Heart left ventricle (tissue), 16 donors: Measurements from ENCODE around the gene SLC4A4. TPM values are rescaled to one million over a fixed set of nuclear protein-coding genes. Genes with fewer than 3 reads are reported as not detected.
"Not testable (repeated sequence)": the region's sequence is repeated elsewhere in the genome, so short reads cannot be mapped to it uniquely, and the experiment has no call there.

Experiments used
- ATAC-seq, 4 donors: fragments of 200-7000 bp; cut with Tn5 transposase; one replicate each; pipeline ENCODE4 v1.9.1; 2020 to 2022; ENCODE audit warnings: moderate library complexity in 4 of 4, mild to moderate bottlenecking in 3 of 4, moderate number of reproducible peaks in 1 of 4
- DNase-seq, 5 donors: peaks; one replicate each; pipeline ENCODE4 v3.0.0-alpha.2; 2020
- H3K27ac ChIP-seq, 12 donors: fragments of 200-600 bp; sonication (generic) in 4 of 12; one replicate each; pipeline versions ENCODE4 v1.5.0 to v1.8.0; 2016 to 2022; ENCODE audit warnings: mild to moderate bottlenecking in 2 of 12
- H3K27me3 ChIP-seq, 9 donors: fragments of 200-600 bp; sonication (generic) in 2 of 9; one replicate each; pipeline versions ENCODE4 v1.5.1 to v1.8.0; 2016 to 2022; ENCODE audit warnings: mild to moderate bottlenecking in 3 of 9
- H3K36me3 ChIP-seq, 9 donors: fragments of 200-600 bp; sonication (generic) in 2 of 9; one replicate each; pipeline versions ENCODE4 v1.5.0 to v1.8.0; 2018 to 2022; ENCODE audit warnings: mild to moderate bottlenecking in 2 of 9
- H3K4me1 ChIP-seq, 12 donors: fragments of 200-600 bp; sonication (generic) in 4 of 12; one replicate each; pipeline versions ENCODE4 v1.5.0 to v1.8.0; 2016 to 2022; ENCODE audit warnings: mild to moderate bottlenecking in 3 of 12
- H3K4me3 ChIP-seq, 12 donors: fragments of 200-600 bp; sonication (generic) in 4 of 12; one replicate each; pipeline versions ENCODE4 v1.5.0 to v1.8.0; 2017 to 2022; ENCODE audit warnings: mild to moderate bottlenecking in 9 of 12, moderate library complexity in 4 of 12
- H3K9me3 ChIP-seq, 12 donors: fragments of 200-600 bp; sonication (generic) in 4 of 12; one replicate each; pipeline versions ENCODE4 v1.5.0 to v1.8.0; 2016 to 2022; ENCODE audit warnings: mild to moderate bottlenecking in 1 of 12
- POLR2A ChIP-seq, 2 donors: fragments of 450-650 bp; IDR thresholded peaks; one replicate each; pipeline ENCODE4 v1.6.1; 2017; ENCODE audit warnings: antibody characterized with exemption in 2 of 2, mild to moderate bottlenecking in 2 of 2, moderate library complexity in 2 of 2
- WGBS, 4 donors: extraction: QIAGEN DNeasy Blood & Tissue Kit in 2 of 4; methylation state at CpG; one replicate each; pipeline versions ENCODE4 v1.1.5 to v1.1.7; 2013 to 2018; 5-methylcytosine and 5-hydroxymethylcytosine counted together
- intact Hi-C, 10 donors: fragments of 100-400 bp; cut with DNase I; formaldehyde crosslinking; loops; one replicate each; pipeline versions ENCODE4 v1.11.1 to v1.14.2; 2022
- polyA plus RNA-seq, 2 donors: library from polyadenylated mRNA; stranded (reverse); fragments of 200-250 nt; gene quantifications; one replicate each; pipeline ENCODE4 v1.2.3, GENCODE V29; 2013
- total RNA-seq, 9 donors: library from RNA; depleted of rRNA in 2 of 9; stranded (reverse); fragments of >200 nt in 2 of 9; fragmentation: NEBNext Ultra II Directional in 3 of 9; extraction: Animal tissue kit (Norgen Biotek cat#: 25700) in 3 of 9; gene quantifications; one replicate each; pipeline versions ENCODE4 v1.1.0 to v1.2.4, GENCODE V29; 2016 to 2023
- TF ChIP-seq, protein P1 (sequence below), 12 donors: fragments of 200-600 bp; sonication (generic) in 4 of 12; IDR thresholded peaks; one replicate each; pipeline versions ENCODE4 v1.5.0 to v1.8.0; 2018 to 2022; ENCODE audit warnings: antibody characterized with exemption in 12 of 12, mild to moderate bottlenecking in 5 of 12
- donor health status: ischemic (EF 13 %, LVEDD 7.1; RV severe dilation, severe dysfunction).
- donor health status: healthy with polysubstance abuse.
- donor health status: DM: no; HTN: yes; CAD: no.
- donor health status: DM: no; HTN: no; CAD: no.
- donor health status: ischemic (EF 25% LVEDD 6.9; RV normal size, moderate dysfunction).
- donor health status: ischemic (EF 25% LVEDD 5.7; RV mildly dilated, moderate dysfunction).
- donor health status: healthy.
- donor health status: DM: yes; HTN: yes; CAD: no.
- donor health status: ischemic (EF 35%, LVEDD 5.7; RV mildly dilated, moderate dysfunction).
- donor health status: nonischemic (EF 11% LVEDD 7.7; RV severe dilation, severe dysfunction).
- donor health status: DM: yes; HTN: yes; CAD: no.
- donor health status: PGD.
- donor health status: ischemic (EF 29% LVEDD 5.4; RV normal size, mild dysfunction).
- donor health status: nonischemic (EF 23%, LVEDD 6.1; RV moderate dilation, normal function).

SLC4A4 gene
- total and polyA plus RNA-seq, 11 donors, result 3.7 to 48.0 (median 17.9) TPM

DNA sequence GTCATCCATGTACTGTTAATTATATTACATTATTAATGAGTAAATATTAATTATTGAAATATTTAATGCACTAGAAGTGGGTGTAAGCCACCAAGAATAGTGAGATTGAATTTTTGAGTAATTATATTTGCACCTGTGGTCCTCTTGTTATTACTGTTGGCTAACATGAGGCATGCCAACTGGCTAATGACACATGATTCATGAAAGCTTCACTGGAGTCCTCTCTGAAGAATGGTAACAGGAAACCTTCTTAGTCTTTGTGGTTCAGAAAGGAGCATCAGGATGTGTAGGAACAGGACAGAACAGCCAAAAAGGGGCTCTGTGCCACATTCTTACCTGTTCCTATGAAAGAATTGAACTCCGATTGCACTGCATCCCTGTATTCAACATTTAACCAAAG lies 65.2 kb downstream of the SLC4A4 start:
- DNase-seq (no peak), ATAC-seq (no peak)
- intact Hi-C loops, result no loop called here
- TF ChIP-seq, protein P1, sequence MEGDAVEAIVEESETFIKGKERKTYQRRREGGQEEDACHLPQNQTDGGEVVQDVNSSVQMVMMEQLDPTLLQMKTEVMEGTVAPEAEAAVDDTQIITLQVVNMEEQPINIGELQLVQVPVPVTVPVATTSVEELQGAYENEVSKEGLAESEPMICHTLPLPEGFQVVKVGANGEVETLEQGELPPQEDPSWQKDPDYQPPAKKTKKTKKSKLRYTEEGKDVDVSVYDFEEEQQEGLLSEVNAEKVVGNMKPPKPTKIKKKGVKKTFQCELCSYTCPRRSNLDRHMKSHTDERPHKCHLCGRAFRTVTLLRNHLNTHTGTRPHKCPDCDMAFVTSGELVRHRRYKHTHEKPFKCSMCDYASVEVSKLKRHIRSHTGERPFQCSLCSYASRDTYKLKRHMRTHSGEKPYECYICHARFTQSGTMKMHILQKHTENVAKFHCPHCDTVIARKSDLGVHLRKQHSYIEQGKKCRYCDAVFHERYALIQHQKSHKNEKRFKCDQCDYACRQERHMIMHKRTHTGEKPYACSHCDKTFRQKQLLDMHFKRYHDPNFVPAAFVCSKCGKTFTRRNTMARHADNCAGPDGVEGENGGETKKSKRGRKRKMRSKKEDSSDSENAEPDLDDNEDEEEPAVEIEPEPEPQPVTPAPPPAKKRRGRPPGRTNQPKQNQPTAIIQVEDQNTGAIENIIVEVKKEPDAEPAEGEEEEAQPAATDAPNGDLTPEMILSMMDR (IDR thresholded peaks at IDR 0.05), result no peak
- TF ChIP-seq POLR2A (IDR thresholded peaks at IDR 0.05), result no peak
- no peaks in the 10 kb centered on the region for H3K27me3 ChIP-seq
- H3K27ac ChIP-seq, result no peak overlapping the region
- 93 to 100% (median 95%) methylated on average over 1 of the region's 1 CpG for WGBS, 4 donors
- no peak overlapping the region for H3K4me3 ChIP-seq
- peaks cover 0 to 9% (median 2%) of the 10 kb centered on the region in 12 donors for H3K9me3 ChIP-seq
- H3K36me3 ChIP-seq, result no peaks in the 10 kb centered on the region
- H3K4me1 ChIP-seq, result no peaks in the 10 kb centered on the region

DNA sequence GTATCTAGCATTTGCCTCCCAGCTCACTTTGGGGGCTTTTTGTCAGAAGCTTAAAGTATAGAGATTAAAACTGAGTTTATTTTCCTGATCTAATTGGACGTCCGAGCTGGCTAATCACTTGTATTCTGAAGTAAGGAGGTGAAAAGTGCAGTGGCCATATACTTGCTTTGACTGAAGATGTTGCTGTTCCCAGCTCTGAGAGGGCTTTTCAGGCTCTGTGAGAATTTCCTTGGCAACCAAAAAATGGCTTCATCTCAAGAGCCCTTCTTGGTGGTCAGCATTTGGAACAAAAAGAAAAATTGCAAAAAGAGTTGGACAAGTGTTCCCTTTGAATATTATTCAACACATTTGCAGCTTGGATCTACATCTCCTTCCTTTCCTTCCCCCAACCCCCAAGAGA lies 67.0 kb downstream of the SLC4A4 start:
- H3K36me3 ChIP-seq, result no peaks in the 10 kb centered on the region
- no peak overlapping the region for H3K4me3 ChIP-seq
- TF ChIP-seq POLR2A (IDR thresholded peaks at IDR 0.05), result no peak
- TF ChIP-seq, protein P1 (IDR thresholded peaks at IDR 0.05), result no peak
- H3K9me3 ChIP-seq, result peaks cover 0 to 14% (median 4%) of the 10 kb centered on the region in 12 donors
- intact Hi-C loops, result no loop called here
- H3K27ac ChIP-seq, result no peak overlapping the region
- DNase-seq, result no peak
- WGBS, 4 donors, result 60 to 67% (median 63%) methylated on average over 2 of the region's 2 CpGs
- no peaks in the 10 kb centered on the region for H3K4me1 ChIP-seq
- no peak for ATAC-seq
- H3K27me3 ChIP-seq, result no peaks in the 10 kb centered on the region

DNA sequence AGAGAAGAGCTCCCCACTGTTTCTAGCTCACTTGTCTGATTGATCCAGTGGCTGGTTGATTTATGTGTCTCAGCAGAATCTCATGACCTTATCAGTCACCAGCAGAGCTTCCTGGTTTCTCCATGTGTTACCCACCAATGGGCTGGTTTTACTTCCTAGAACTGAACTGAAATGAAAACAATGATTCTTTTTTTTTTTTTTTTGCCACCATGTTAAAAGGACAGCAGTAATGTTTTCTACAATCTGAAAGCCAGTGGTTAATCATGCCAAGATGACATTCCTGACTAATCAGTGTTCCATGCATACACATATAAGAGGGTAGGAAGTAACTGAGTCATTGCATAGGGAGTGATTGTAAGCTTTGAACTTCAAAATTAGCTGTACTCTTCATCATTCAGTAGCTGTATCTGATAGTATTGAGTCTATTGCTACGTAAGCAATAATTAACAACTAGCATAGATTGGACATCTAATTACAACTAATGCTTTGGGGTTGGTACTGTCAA lies 67.7 kb downstream of the SLC4A4 start:
- Histone ChIP-seq H3K27me3 (no peaks in the 10 kb centered on the region), H3K4me3 (no peak overlapping the region), H3K36me3 (no peaks in the 10 kb centered on the region), H3K9me3 (peaks cover 0 to 14% (median 4%) of the 10 kb centered on the region in 12 donors), H3K27ac (no peak overlapping the region), H3K4me1 (no peaks in the 10 kb centered on the region)
- TF ChIP-seq, protein P1 (IDR thresholded peaks at IDR 0.05), result no peak
- no peak for TF ChIP-seq POLR2A (IDR thresholded peaks at IDR 0.05)
- intact Hi-C loops, result no loop called here
- ATAC-seq, result no peak
- WGBS, 4 donors, result 77 to 89% (median 80%) methylated on average over 1 of the region's 1 CpG
- no peak for DNase-seq

DNA sequence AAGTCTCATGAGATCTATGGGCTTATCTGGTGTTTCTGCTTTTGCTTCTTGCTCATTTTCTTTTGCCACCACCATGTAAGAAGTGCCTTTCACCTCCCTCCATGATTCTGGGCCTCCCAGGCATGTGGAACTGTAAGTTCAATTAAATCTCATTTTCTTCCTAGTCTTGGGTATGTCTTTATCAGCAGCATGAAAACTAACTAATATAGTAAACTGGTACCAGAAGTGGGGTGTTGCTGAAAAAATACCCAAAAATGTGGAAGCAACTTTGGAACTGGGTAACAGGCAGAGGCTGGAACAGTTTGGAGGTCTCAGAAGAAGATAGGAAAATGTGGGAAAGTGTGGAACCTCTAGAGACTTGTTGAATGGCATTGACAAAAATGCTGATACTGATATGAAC lies 70.1 kb downstream of the SLC4A4 start:
- H3K4me3 ChIP-seq, H3K27ac ChIP-seq, H3K4me1 ChIP-seq, H3K36me3 ChIP-seq, intact Hi-C loops, H3K27me3 ChIP-seq, DNase-seq, ATAC-seq: not testable (repeated sequence)
- H3K9me3 ChIP-seq, result peaks cover 0 to 14% (median 4%) of the 10 kb centered on the region in 12 donors

DNA sequence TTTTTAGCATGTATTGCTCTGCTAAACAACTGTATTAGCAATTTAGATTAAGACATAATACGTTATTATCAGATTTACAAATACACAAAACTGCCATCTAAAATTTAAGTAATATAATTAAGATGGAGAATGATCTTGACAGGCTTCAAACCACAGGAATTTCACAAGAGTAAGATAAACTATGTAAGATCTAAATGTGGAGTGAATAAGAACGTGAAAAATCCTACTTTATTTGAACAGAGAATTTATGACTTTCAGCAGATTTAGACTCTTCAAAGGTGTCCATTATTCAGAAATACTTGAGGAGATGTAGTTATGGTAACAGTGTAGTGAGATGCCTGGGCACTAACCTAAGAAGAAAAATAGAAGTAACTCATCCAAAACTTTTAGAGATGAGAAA lies 73.2 kb downstream of the SLC4A4 start:
- no peak overlapping the region for H3K4me3 ChIP-seq
- no peak for TF ChIP-seq POLR2A (IDR thresholded peaks at IDR 0.05)
- TF ChIP-seq, protein P1 (IDR thresholded peaks at IDR 0.05), result no peak
- peaks cover 0 to 6% (median 0%) of the 10 kb centered on the region in 12 donors for H3K4me1 ChIP-seq
- ATAC-seq (no peak), DNase-seq (no peak)
- H3K36me3 ChIP-seq, result no peaks in the 10 kb centered on the region
- WGBS, 4 donors, result 61 to 70% (median 65%) methylated on average over 2 of the region's 2 CpGs
- no peak overlapping the region for H3K27ac ChIP-seq
- no peaks in the 10 kb centered on the region for H3K27me3 ChIP-seq
- intact Hi-C loops, result no loop called here
- peaks cover 0 to 14% (median 4%) of the 10 kb centered on the region in 12 donors for H3K9me3 ChIP-seq
